Lung microvascular endothelial cell (primary cell): ENCODE measurements around the gene AJAP1. TPM values are rescaled to one million over a fixed set of nuclear protein-coding genes. Genes with fewer than 3 reads are reported as not detected.

ENCODE experiments used
- DNase-seq, 2 donors: peaks; one replicate each; pipeline versions ENCODE4 v3.0.0 to v3.0.0-alpha.2; 2010; ENCODE audit warnings: low read depth in 2 of 2
- total RNA-seq: library from RNA; depleted of rRNA; stranded (reverse); fragments of >200 nt; gene quantifications from 2 replicates; pipeline ENCODE4 v1.2.1, GENCODE V29; 2014

AJAP1 gene
- total RNA-seq, 1 donor from 2014 or later = not detected

DNA sequence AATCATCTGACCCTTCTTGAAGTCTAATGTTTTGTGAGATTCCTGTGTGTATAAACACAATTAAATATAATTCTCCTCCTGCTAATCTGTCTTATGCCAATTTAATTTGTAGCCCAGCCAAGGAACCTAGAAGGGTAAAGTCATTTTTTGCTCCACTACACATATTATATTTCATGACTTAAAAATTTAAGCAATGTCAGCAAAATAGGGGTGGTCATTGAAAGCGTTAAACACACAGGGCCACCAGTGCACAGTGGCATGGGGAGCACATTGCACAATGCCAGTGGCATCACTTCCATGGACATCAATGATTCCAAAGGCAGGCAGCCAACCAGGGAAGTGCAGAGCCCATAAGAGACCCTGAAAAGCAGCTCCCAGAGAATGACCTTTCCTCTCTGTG is 166.1 kb downstream of the AJAP1 start:
- no peak for DNase-seq

DNA sequence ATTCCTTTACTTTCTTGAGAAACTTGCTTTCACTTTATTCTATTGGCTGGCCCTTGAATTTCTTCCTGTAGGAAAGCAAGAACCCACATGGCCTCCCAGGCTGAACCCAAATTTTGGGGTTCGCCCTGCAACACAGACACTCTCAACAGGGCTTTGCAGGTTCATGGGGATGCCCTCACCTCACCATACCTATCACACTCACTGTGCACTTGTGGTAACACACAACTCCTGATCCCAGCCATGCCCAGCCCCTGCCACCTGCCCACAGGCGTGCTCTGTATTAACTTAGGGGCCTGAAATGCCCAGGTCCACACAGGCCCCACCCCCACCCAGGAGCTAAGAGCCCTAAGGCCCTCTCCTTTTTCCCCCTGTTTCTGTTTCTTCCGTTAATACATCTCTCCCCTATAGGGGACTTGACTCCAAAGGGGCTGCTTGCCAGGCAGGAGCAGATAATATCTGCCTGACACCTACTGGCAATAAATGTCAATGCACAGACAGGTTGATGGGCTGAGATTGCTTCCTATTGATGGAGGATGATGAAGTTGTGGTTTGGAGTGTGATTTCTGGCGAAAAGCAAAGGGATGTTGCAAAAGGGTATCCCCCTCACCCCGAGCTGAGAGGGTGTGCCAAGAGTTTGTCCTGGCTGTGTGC is 171.5 kb downstream of the AJAP1 start:
- DNase-seq = no peak

DNA sequence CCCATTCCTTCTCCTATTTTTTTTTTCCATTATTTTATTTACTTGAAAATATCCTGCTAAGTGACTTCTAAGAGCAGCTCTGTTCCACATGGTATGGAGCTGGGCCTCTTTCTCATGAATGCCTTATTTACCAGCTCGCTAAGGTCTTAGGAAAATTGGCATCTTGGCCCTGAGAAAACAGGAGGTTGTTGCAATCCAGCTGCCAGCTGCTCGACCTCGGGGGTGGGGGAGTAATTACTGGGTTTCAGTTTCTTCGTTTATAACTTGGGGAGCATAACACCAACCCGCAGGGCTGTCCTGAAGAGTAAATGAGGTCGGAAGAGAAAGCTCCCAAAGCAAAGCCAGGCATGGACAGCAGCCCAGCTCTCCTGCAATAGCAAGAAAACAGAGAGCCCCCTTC is 176.3 kb downstream of the AJAP1 start:
- no peak for DNase-seq

DNA sequence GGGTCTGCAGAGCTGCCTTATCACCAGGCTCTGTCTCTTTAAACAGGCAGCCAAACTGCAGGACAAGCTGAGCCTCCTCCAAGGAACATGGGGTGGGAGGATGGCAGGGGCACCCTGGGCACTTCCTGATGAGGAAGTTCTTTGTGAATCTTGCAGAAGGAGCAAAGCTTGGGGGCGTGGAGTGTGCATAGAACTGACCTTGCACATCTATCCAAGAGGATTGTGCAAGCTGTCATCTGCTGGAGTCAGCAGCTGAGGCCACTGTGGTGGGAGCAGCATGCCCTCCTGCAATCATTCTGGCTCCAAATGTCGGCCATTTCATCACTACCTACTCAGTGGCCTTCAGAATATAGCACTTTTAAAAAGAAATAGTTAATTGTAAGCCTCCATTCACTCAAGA is 182.2 kb downstream of the AJAP1 start:
- DNase-seq = no peak

DNA sequence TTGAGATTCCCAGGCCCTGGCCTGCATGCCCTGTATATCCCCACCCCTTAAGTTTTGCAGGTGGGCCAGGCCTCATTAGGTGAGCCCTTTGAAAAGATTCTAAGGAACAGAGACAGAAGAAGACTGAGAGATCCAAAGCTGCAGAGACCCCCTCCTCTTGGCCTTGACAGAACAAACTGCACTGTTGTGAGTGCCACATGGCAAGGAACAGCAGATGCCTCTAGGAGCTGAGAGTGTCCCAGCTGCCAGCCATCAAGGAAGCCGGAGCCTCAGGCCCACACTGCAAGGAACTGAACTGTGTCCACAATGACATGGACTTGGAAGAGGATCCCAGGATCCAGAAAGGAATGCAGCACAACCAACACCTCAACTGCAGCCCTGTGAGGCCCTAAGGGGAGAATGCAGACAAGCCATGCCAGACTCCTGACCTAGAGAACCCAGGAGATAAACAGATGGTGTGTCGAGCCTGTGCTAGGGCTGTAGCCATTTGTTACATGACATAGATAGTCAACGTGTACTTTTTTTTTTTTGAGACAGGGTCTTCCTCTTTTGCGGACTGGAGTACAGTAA is 182.7 kb downstream of the AJAP1 start:
- DNase-seq = no peak

DNA sequence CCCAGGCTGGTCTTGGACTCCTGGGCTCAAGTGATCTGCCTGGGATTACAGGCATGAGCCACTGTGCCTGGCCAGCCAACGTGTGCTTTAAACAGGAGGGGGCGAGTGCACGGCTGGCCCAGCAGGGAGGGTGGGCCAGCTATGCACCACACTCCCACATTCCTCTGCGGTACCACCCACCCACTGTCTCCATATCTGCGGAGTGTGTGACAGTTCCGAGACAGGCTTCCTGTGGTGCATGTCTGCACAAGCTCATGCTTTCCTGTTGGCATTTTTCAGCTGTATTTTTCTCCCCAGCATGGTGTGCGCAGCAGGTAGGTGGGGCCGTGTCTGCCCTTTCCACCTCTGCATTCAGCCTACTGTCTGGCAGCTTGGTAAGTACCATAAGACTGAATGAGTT is 183.3 kb downstream of the AJAP1 start:
- DNase-seq = no peak

DNA sequence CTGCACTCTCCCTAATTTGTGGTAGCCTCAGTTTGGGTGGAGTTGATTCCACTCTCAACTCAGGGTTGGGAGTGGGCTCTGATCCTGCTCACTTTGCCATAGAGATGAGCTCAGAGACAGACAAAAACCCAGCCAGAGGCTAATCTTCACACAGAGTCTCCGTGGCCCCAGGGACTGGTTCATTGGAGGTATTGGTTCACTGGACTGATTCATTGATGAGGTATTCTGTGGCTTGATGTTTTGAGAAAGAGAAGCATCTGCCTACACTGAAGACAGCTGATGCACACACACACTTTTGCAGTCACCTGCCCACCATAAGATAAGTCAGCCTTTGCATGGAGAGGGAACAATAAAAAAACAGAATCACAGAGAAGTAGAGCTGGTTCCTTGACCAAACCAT is 183.8 kb downstream of the AJAP1 start:
- DNase-seq = no peak
